A549 treated with Hydrocortisone at 1 μM for 4 hours (cell line): ENCODE measurements around the gene KIF11. TPM values are rescaled to one million over a fixed set of nuclear protein-coding genes. Genes with fewer than 3 reads are reported as not detected.

Source experiments
- total RNA-seq: library from RNA; stranded (reverse); fragments of 200-300 nt; extraction: Qiagen RNA extraction; gene quantifications from 5 replicates; pipeline ENCODE4 v1.2.3, GENCODE V29; 2022

Gene KIF11
- 28.7 to 46.4 TPM (median 34.3 TPM) in 5 replicates for total RNA-seq

GRCh38 chr10:92592761-92593618 lies at the start of gene KIF11:
Gene KIF11 (plus strand): TSS chr10:92593130. CDS start chr10:92593376, 246 bp downstream.

GRCh38 chr10:92573798-92574547 lies 19.0 kb upstream of the KIF11 start, which contains the start of gene IDE:
Gene IDE (minus strand): TSS chr10:92574093. CDS start chr10:92574019, 74 bp downstream.

GRCh38 chr10:92689663-92690210 lies 96.8 kb downstream of the KIF11 start, which contains the start of gene HHEX:
Gene HHEX (plus strand): TSS chr10:92689955. CDS start chr10:92689987, 32 bp downstream.

Other genes with a start within 250 kb of the KIF11 start
- 17.7 to 25.7 TPM (median 23.7 TPM) in 5 replicates for gene IDE, start 19.0 kb upstream of the KIF11 start, total RNA-seq
- 10.7 to 12.2 TPM (median 11.7 TPM) in 5 replicates for gene HHEX, start 96.8 kb downstream of the KIF11 start, total RNA-seq